HG03571 (cell line): Measurements from ENCODE around the gene KRTAP4-1.
"Not testable (repeated sequence)": the region's sequence is repeated elsewhere in the genome, so short reads cannot be mapped to it uniquely, and the experiment has no call there.

Experiments
- ATAC-seq: cut with Tn5 transposase; IDR thresholded peaks from one replicate; pipeline ENCODE4 v1.9.1; 2021; ENCODE audit not compliant: unreplicated experiment

Gene KRTAP4-1

DNA sequence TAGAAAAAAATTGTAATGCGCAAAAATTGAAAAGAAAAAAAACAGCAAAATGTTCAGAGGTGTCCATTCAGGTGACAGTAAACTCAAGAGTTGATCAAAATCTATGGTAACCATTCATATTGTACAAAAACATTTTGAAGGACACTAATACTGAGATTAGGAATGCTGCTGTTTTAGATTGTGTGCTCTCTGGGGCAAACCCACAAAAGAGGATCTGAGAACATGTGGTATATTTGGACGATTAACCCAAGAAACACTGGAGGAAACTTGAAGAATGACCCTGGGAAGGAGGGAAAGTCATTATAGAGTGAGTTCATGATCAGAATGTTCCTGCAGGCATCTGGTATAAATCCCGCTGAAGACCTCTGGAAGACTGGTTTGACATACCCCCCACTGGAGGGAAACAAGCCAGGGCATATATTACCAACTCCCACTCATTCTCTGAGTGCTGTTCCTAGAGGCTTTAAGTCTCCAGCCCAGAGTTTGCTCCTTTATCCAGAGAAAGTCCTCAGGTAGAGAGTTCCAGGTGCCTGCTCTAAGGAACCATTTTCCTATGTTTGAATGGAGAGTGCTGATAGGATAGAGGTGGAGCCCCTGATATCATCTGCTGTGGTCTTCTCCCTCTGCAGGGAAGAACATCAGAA is 7.8 kb downstream of the KRTAP4-1 start:
- no peak for ATAC-seq

DNA sequence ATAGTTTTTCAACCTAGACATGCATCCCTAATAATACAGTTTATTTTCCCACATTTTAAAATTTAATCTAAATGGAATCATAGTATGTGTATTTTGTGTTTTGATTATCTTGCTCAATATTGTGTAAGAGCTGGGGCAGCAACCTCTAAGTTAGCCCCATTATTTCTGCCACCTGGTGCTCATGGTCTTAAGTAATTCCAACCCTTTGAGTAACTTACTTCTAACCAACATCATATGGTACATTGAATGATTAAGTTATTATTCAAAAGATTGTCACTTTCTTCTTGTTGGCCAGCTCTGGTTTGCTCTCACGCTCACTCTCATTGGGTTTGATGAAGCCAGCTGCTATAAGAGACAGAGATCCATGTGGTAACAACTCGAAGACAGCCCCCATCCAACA is 12.8 kb downstream of the KRTAP4-1 start:
- ATAC-seq = no peak

DNA sequence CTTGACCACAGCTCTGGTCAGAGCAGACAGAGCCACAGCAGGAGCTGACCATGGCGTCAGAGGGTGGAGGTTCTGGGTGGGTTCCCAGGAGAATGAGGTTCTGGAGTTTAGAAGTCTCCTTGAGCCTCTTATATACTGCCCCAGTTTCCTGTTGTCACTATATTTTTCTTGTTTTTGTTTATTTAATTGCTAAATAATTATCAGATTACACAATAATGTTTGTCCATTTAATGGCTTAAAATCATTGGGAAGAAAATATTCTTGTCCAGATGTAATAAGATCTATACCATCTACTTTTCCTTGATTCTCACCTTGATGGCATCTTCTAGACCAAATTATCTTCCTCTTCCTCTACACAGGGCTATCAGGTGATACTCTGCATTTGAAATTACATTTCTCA is 16.6 kb downstream of the KRTAP4-1 start, which contains the start of gene KRTAP4-3:
Gene KRTAP4-3, minus strand, starts transcription at position 101 of the 400 bp plus-strand sequence. Its CDS starts 49 bp downstream, at position 52.
- no peak for ATAC-seq

DNA sequence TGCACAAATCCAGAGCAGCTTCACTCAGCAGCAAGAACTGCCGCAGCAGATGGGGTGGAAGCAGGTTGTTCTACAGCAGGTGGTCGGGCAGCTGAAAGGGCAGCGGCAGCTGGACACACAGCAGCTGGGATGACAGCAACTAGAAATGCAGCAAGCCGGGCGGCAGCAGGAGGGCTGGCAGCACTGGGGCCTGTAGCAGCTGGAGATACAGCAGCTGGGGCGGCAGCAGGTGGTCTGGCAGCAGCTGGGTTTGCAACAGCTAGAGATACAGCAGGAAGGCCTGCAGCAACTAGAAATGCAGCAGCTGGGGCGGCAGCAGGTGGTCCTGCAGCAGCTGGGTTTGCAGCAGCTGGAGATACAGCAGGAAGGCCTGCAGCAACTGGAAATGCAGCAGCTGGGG is 17.1 kb downstream of the KRTAP4-1 start:
- no peak for ATAC-seq

DNA sequence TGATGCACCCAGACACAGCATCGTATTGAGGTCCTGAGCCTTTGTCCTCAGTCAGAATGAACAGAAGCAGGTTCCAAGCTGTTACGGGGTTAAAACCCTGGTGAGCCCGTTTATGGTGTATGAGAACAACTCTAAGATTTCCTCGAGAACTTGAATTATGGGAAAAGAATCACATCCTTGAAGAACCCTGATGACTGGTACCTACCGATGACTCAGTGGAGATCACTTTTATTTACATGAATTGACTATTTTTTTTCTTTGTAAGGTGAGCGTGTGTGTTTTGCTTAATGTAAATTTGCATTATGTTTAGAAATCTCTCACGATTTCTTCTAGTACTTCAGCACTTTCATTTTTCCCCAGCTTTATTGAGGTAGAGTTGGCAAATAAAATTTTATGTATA is 20.9 kb downstream of the KRTAP4-1 start:
- ATAC-seq = no peak

DNA sequence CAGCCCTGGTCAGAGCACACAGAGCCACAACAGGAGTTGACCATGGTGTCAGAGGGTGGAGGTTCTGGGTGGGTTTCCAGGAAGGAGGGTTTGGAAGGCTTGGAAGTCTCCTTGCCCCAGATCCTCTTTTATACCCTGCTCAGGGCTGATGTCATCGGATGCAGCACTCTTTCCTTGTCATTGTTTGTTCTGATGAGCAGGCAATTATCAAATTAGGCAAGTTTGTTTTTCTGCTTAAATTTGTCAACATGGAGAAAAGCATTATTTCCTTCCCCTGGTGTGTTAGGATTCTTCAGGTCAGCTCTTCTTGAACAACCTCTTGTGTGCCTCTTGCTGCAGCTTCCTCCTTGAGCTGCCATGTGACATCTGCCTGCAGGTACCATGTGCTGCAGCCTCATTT is 24.1 kb downstream of the KRTAP4-1 start, which contains the start of gene KRTAP4-4:
Gene KRTAP4-4, minus strand, starts transcription at position 101 of the 400 bp plus-strand sequence. Its CDS starts 57 bp downstream, at position 44.
- no peak for ATAC-seq

DNA sequence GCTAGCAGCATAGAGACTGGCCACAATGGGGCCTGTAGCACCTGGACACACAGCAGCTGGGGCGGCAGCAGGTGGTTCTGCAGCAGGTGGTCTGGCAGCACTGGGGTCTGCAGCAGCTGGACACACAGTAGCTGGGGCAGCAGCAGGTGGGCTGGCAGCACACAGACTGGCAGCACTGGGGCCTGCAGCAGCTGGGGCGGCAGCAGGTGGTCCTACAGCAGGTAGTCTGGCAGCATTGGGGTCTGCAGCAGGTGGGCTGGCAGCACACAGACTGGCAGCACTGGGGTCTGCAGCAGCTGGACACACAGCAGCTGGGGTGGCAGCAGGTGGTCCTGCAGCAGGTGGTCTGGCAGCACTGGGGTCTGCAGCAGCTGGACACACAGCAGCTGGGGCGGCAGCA is 24.5 kb downstream of the KRTAP4-1 start:
- ATAC-seq = not testable (repeated sequence)

DNA sequence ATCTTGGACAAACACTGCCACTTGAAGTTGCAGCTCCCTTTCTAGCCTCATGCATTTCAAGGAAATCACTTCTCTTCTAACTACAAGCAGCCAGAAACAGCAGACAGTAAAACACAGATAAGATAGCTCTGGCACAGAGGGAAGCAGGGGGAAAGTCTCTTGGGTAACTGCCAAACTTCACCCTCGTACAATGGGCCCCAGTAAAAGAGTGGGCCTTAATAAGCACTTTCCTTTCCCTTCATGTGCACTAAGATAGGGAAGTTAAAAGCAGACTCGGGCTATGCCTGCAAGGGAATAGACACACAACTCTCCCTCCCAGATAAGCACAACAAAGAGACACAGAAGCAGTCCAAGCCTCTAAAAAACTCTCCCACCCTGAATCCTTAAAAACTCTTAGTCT is 30.9 kb downstream of the KRTAP4-1 start:
- no peak for ATAC-seq

DNA sequence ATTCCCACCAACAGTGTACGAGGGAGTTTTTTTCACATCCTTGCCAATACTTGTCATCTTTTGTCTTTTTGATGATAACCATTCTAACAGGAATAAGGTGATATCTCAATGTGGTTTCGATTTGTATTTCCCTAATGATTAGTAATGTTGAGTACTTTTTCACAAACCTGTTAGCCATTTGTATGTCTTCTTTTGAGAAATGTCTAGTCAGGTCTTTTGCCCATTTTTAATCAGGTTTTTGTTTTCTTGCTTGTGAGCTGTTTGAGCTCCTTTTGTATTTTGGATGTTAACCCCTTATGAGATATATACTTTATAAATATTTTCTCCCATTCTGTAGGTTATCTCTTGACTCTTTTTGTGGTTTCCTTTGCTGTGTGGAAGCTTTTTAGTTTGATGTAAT is 33.2 kb downstream of the KRTAP4-1 start:
- ATAC-seq = no peak

DNA sequence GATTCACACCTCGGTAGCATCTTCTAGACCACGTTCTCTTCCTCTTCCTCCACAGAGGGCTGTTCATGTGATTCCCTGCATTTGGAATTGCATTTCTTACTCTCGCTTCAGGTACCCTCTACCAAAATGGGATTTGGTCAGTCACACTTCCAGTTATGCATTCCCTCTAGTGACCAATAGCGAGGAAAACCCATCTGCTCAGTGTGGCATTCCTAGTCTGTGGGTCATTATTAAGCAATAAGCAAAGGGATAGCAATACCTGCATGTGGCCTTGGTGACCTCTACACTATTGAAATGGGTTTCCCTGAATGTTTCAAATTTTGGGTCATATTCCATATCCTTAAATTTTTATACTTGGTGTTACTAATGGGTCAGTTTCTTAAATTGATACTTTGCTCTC is 34.7 kb downstream of the KRTAP4-1 start:
- no peak for ATAC-seq

DNA sequence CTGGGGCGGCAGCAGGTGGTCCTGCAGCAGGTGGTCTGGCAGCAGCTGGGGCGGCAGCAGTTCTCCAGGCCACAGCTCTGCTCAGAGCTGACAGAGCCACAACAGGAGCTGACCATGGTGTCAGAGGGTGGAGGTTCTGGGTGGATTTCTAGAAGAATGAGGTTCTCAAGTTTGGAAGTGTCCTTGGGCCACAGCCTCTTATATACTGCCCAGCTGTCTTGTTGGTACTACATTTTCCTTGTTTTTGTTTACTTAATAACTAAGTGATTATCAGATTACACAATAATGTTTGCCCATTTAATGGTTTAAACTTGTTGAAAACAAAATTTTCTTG is 35.1 kb downstream of the KRTAP4-1 start, which contains the start of gene KRTAP4-5:
Gene KRTAP4-5, minus strand, starts transcription at position 174 of the 334 bp plus-strand sequence. Its CDS starts 58 bp downstream, at position 116.
- ATAC-seq = no peak

DNA sequence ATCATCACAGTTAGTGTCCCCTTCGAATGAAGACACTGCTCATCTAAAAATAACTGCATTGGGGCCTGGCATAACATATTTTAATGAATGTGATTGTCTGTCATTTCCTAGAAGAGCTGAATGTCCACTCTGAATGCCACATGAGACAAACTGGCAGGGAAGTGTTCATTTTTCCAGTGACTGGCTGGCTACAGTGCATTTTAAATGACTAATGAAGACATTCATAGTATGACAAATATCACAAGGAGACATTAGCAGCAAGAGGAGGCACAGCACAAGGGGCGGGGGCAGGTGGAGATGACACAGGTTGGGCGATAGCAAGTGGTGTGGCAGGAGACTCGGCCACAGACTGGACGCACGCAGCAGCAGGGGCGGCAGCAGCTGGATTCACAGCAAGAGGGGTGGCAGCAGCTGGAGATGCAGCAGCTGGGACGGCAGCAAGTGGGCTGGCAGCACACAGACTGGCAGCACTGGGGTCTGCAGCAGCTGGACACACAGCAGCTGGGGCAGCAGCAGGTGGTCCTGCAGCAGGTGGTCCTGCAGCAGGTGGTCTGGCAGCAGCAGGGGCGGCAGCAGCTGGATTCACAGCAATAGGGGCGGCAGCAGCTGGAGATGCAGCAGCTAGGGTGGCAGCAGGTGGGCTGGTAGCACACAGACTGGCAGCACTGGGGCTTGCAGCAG is 35.6 kb downstream of the KRTAP4-1 start:
- ATAC-seq = not testable (repeated sequence)

DNA sequence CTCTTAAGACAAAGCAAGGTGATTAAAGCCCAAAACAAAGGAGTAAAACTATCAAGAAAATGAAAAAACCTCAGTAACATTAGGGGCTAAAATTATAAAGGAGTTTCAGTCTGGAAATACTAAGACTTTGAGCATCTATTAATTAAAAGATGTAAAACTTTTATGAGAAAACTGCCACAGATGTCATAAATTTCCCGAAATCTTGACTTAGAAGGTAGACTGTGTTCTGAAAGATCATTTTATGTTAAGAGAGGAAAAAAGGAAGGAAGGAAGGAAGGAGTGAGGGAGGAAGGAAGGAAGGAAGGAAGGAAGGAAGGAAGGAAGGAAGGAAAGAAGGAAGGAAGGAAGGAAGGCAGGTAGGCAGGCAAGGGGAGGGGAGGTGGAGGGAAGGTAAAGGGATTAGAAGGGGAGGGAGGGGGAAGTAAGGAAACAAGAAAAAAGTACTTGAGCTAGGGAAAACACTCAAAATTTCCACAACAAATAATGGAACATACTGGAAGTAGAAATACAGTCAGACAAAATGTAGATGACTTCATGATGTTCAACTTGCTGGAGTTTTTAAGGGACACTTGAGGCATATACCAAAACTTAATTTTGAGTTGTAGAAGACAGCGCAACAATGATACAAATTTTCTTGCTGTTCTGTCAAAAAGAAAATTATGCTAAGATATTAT is 37.0 kb downstream of the KRTAP4-1 start:
- ATAC-seq = no peak

DNA sequence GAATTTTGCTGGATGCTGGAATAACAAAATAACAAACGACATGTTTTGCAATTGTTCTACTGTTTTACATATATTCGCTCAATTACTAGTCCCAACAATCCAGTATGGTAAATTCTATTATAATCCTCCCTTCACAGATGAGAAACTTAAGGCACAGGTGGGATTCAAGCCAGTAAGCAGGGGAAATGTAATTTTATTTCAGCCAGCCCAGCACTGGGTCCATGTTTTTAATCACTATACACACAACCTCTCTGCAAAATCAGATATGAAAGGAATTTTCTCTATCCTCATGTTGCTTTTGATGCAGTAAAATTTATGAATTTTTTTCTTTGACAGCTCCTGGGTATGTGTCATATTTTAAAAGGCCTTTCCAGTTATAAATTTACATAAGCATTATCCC is 39.5 kb downstream of the KRTAP4-1 start:
- ATAC-seq = no peak

DNA sequence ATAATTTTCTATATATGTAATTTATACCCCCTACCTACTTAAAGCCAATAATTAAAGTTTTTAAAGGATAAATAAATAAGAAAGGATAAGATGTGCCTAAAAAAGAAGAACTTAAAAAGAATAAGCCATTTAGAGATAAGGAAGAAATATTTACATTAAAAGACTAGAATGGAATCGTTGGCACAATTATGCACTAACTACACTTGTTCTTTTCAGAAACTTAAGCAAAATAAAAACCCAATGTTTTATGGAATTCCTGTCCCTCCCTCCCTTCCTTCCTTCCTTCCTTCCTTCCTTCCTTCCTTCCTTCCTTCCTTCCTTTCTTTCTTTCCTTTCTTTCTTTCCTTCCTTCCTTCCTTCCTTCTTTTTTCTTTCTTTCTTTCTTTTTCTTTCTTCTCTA is 39.9 kb downstream of the KRTAP4-1 start:
- ATAC-seq = no peak

DNA sequence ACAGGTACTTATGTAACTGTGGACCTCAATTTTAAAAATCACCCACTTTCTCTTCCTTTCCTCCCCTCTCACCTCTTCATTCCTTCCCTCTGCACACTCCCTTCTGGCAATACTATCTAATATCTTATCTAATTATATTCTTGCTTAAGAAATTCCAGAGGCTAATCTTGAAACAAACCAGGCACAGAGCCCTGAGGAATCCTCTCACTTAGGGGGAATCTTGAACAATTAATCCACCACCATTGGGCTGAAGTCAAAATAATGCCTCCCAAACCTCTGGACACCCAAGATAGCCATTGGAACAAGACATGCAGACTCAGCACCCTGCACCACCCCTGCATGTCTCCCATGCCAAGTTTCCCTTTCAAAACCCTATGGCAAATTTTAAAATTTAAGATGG is 43.4 kb downstream of the KRTAP4-1 start:
- ATAC-seq = no peak

DNA sequence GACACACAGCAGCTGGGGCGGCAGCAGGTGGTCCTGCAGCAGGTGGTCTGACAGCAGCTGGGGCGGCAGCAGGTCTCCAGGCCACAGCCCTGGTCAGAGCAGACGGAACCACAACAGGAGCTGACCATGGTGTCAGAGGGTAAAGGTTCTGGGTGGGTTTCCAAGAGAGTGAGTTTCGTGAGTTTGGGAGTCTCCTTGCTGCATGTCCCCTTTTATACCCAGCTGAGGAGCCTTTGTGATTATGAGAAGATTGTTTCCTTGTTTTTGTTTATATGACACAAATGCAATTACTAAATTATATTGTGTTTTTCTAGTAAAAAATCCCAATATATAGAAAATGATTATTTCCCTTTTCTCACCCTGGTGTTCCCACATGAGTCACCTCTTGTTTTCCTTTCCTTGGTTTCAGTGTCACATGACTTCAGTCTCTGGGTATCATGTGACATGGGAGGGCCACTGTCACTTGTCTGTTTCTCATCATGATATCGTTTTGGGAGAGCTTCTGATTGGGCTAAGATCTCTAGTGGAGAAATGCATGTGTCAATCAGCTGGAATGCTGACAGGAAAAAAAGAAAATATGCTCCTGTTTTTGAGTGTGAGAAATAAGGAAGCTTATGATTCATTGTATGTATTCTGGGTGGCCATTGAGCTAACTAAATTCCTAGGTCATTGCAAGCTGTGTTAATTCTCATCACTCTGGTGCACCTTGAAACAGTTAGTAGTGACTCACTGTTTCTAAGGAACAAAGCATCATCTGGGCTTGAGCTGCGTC is 44.2 kb downstream of the KRTAP4-1 start, which contains the start of gene KRTAP4-6:
Gene KRTAP4-6, minus strand, starts transcription at position 185 of the 772 bp plus-strand sequence. Its CDS starts 57 bp downstream, at position 128.
- ATAC-seq = no peak

DNA sequence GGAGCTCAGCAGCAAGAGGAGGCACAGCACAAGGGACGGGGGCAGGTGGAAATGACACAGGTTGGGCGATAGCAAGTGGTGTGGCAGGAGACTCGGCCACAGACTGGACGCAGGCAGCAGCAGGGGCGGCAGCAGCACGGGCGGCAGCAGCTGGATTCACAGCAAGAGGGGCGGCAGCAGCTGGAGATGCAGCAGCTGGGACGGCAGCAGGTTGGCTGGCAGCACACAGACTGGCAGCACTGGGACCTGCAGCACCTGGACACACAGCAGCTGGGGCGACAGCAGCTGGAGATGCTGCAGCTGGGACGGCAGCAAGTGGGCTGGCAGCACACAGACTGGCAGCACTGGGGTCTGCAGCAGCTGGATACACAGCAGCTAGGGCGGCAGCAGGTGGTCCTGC is 44.8 kb downstream of the KRTAP4-1 start:
- not testable (repeated sequence) for ATAC-seq
